ENCODE data around the gene RARRES2.

- TF ChIP-seq GLIS3 (CRISPR knock-in tag; IDR thresholded peaks at IDR 0.05) (no peak), ZNF565 (CRISPR knock-in tag; conservative IDR thresholded peaks at IDR 0.05; ENCODE audit: low read depth) (no peak), BACH2 (CRISPR knock-in tag; IDR thresholded peaks at IDR 0.05; ENCODE audit: borderline replicate concordance) (no peak)
Measured at GRCh38 chr7:150365673-150366398, 24.4 kb upstream of the RARRES2 start.

Measured in SK-N-SH treated with all-trans-retinoic acid at 6 μM for 48 hours (cell line).